HG03064 (cell line): ENCODE measurements around the gene ARID3A.
A peak's percentile ranks its signal among the peaks of the same experiment; 100 is the strongest.
"Not testable (repeated sequence)": the region's sequence is repeated elsewhere in the genome, so short reads cannot be mapped to it uniquely, and the experiment has no call there.

Experiments
- ATAC-seq: cut with Tn5 transposase; IDR thresholded peaks from one replicate; pipeline ENCODE4 v1.9.1; 2021; ENCODE audit warnings: low read depth; ENCODE audit not compliant: unreplicated experiment

The ARID3A gene

GRCh38 chr19:925526-926322 is at the start of gene ARID3A:
ARID3A (plus strand) TSS chr19:926035; CDS start chr19:929529, 3,494 bp downstream.
- peak; percentile 42 for ATAC-seq

- no peak for ATAC-seq
Observed at GRCh38 chr19:876089-876488, 49.7 kb upstream of the ARID3A start.

- ATAC-seq, result no peak
Observed at GRCh38 chr19:876780-877314, 49.0 kb upstream of the ARID3A start.

GRCh38 chr19:877992-878660 is 47.7 kb upstream of the ARID3A start:
- ATAC-seq, result not testable (repeated sequence)

- ATAC-seq, result not testable (repeated sequence)
Observed at GRCh38 chr19:878751-879561, 46.9 kb upstream of the ARID3A start.

- ATAC-seq, result no peak
Observed at GRCh38 chr19:879711-880438, 46.0 kb upstream of the ARID3A start.

- no peak for ATAC-seq
Observed at GRCh38 chr19:881385-882071, 44.3 kb upstream of the ARID3A start.

- no peak for ATAC-seq
Observed at GRCh38 chr19:882871-883497, 42.9 kb upstream of the ARID3A start.

GRCh38 chr19:883661-884211 is 42.1 kb upstream of the ARID3A start:
- no peak for ATAC-seq

GRCh38 chr19:884420-885211 is 41.2 kb upstream of the ARID3A start:
- ATAC-seq, result no peak

GRCh38 chr19:885536-886224 is 40.2 kb upstream of the ARID3A start:
- no peak for ATAC-seq

- ATAC-seq, result no peak
Observed at GRCh38 chr19:887072-887471, 38.8 kb upstream of the ARID3A start.

- ATAC-seq, result no peak
Observed at GRCh38 chr19:887599-887998, 38.2 kb upstream of the ARID3A start.

- ATAC-seq, result no peak
Observed at GRCh38 chr19:888581-889385, 37.1 kb upstream of the ARID3A start.

- no peak for ATAC-seq
Observed at GRCh38 chr19:889662-890295, 36.1 kb upstream of the ARID3A start.

- ATAC-seq, result no peak
Observed at GRCh38 chr19:890831-891230, 35.0 kb upstream of the ARID3A start.
